GM12878 (cell line): Measurements from ENCODE around the gene PRRT1B.

ENCODE experiments used
- BACH1 ChIP-seq: fragments of 450-650 bp; IDR thresholded peaks from 2 replicates; pipeline ENCODE4 v1.6.1; 2017; ENCODE audit warnings: mild to moderate bottlenecking, borderline replicate concordance
- E2F4 ChIP-seq: IDR thresholded peaks from 2 replicates; pipeline ENCODE4 v1.6.1; 2012; ENCODE audit warnings: low read depth, low read length, improper control_type of control experiment
- EP300 ChIP-seq, 2 experiments: fragments of 150-350 bp in 1 of 2; IDR thresholded peaks; 2 replicates each; pipeline ENCODE4 v1.6.1; 2011 to 2012; ENCODE audit warnings: low read depth in 2 of 2, low read length in 2 of 2, borderline replicate concordance in 1 of 2, improper control_type of control experiment in 1 of 2, inconsistent platforms in 1 of 2; ENCODE audit not compliant: control insufficient read depth in 1 of 2
- FOXM1 ChIP-seq: IDR thresholded peaks from 2 replicates; pipeline ENCODE4 v1.6.1; 2012; ENCODE audit warnings: low read depth, mild to moderate bottlenecking, inconsistent platforms, low read length, moderate library complexity
- PRDM15 ChIP-seq: fragments of 450-650 bp; formaldehyde crosslinking; IDR thresholded peaks from 2 replicates; pipeline ENCODE4 v1.4.0; 2020; ENCODE audit warnings: mild to moderate bottlenecking, moderate library complexity
- RBBP5 ChIP-seq: fragments of 200-600 bp; sonication (generic); conservative IDR thresholded peaks from 2 replicates; pipeline ENCODE4 v1.6.1; 2016
- SP1 ChIP-seq: IDR thresholded peaks from one replicate; pipeline ENCODE4 v1.6.1; 2011; ENCODE audit warnings: low read depth, low read length
- YY1 ChIP-seq: IDR thresholded peaks from 2 replicates; pipeline ENCODE4 v1.6.1; 2011; ENCODE audit warnings: low read depth, mild to moderate bottlenecking, low read length
- ZNF687 ChIP-seq: fragments of 450-650 bp; IDR thresholded peaks from 2 replicates; pipeline ENCODE4 v1.6.1; 2017; ENCODE audit warnings: mild to moderate bottlenecking, moderate library complexity
- TF ChIP-seq, protein P1 (sequence below): fragments of 150-350 bp; IDR thresholded peaks from 2 replicates; pipeline ENCODE4 v1.6.1; 2014; ENCODE audit warnings: mild to moderate bottlenecking, low read depth, low read length
- TF ChIP-seq, protein P2 (sequence below): IDR thresholded peaks from 2 replicates; pipeline ENCODE4 v1.6.1; 2011; ENCODE audit warnings: low read depth, mild to moderate bottlenecking, low read length, moderate library complexity, borderline replicate concordance; ENCODE audit errors: extremely low read depth
- TF ChIP-seq, protein P3 (sequence below), 3 experiments: IDR thresholded peaks in 2 of 3; conservative IDR thresholded peaks in 1 of 3; 2 replicates each; pipeline ENCODE4 v1.5.1; 2011; ENCODE audit warnings: low read depth in 3 of 3, low read length in 3 of 3, mild to moderate bottlenecking in 3 of 3, control low read depth in 2 of 3, moderate library complexity in 2 of 3, inconsistent platforms in 1 of 3, mixed read lengths in 1 of 3; ENCODE audit not compliant: control insufficient read depth in 2 of 3, insufficient read depth in 1 of 3; ENCODE audit errors: extremely low read depth in 1 of 3
- TF ChIP-seq, protein P4 (sequence below): IDR thresholded peaks from 2 replicates; pipeline ENCODE4 v1.6.1; 2012; ENCODE audit warnings: low read depth, low read length, improper control_type of control experiment
- TF ChIP-seq, protein P5 (sequence below): fragments of 450-650 bp; IDR thresholded peaks from 2 replicates; pipeline ENCODE4 v1.6.1; 2017; ENCODE audit warnings: mild to moderate bottlenecking

DNA sequence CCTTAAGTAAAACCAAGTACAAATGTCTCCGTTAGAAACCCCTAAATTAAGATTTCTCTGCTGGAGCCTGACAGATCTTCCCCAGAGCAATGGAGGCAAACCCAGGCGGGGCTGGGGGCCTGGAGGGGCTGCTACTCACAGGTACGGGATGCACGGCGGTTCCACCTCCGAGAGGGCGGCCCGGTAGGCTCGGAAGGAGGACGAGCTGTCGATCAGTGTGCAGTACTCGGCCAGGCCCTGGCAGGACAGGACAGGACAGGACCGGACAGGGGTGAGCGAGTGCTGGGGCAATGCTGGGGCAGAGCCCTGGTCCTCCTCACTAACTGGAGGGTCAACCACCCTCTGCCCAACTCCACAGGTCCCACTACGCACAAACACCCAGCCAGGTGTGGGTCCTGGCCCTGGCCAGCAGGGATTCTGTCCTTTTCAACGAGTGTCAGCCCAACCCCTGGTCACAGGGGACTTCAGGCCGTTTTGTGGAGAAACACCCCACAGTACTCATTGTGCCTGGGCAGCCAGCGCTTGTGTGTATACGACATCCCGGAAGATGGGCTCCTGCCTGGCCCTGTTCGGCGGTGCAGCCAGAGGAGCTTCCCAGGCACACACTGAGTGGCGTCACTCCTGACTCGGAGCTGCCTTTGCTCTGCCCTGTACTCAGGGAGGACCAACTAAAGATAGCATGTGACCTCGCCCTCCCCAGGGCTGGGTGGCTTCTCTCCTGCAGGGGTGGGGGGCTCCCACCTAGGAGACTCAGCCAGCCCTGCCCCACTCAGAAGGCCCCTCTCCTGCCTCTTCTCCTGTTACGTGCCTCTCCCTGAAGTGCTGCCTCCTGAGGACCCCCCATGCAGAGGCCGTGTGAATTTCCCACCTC lies 37.4 kb downstream of the PRRT1B start:
- TF ChIP-seq, protein P1, sequence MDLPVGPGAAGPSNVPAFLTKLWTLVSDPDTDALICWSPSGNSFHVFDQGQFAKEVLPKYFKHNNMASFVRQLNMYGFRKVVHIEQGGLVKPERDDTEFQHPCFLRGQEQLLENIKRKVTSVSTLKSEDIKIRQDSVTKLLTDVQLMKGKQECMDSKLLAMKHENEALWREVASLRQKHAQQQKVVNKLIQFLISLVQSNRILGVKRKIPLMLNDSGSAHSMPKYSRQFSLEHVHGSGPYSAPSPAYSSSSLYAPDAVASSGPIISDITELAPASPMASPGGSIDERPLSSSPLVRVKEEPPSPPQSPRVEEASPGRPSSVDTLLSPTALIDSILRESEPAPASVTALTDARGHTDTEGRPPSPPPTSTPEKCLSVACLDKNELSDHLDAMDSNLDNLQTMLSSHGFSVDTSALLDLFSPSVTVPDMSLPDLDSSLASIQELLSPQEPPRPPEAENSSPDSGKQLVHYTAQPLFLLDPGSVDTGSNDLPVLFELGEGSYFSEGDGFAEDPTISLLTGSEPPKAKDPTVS = no peak
- TF ChIP-seq, protein P2, sequence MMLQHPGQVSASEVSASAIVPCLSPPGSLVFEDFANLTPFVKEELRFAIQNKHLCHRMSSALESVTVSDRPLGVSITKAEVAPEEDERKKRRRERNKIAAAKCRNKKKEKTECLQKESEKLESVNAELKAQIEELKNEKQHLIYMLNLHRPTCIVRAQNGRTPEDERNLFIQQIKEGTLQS = no peak
- TF ChIP-seq, protein P3, sequence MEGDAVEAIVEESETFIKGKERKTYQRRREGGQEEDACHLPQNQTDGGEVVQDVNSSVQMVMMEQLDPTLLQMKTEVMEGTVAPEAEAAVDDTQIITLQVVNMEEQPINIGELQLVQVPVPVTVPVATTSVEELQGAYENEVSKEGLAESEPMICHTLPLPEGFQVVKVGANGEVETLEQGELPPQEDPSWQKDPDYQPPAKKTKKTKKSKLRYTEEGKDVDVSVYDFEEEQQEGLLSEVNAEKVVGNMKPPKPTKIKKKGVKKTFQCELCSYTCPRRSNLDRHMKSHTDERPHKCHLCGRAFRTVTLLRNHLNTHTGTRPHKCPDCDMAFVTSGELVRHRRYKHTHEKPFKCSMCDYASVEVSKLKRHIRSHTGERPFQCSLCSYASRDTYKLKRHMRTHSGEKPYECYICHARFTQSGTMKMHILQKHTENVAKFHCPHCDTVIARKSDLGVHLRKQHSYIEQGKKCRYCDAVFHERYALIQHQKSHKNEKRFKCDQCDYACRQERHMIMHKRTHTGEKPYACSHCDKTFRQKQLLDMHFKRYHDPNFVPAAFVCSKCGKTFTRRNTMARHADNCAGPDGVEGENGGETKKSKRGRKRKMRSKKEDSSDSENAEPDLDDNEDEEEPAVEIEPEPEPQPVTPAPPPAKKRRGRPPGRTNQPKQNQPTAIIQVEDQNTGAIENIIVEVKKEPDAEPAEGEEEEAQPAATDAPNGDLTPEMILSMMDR (IDR thresholded peaks at IDR 0.05 in 2 of 3, conservative IDR thresholded peaks at IDR 0.05 in 1 of 3; ENCODE audit: control insufficient read depth in 2 of 3, extremely low read depth in 1 of 3, insufficient read depth in 1 of 3, low read depth in 3 of 3, low read length in 3 of 3) = no peak
- TF ChIP-seq RBBP5 (no peak), YY1 (no peak), SP1 (no peak), ZNF687 (no peak), FOXM1 (no peak), PRDM15 (CRISPR knock-in tag) (no peak), E2F4 (no peak), EP300 (IDR thresholded peaks at IDR 0.05; ENCODE audit: borderline replicate concordance in 1 of 2, control insufficient read depth in 1 of 2, low read depth in 2 of 2, low read length in 2 of 2) (no peak), BACH1 (no peak)
- TF ChIP-seq, protein P4, sequence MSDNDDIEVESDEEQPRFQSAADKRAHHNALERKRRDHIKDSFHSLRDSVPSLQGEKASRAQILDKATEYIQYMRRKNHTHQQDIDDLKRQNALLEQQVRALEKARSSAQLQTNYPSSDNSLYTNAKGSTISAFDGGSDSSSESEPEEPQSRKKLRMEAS = no peak
- TF ChIP-seq, protein P5, sequence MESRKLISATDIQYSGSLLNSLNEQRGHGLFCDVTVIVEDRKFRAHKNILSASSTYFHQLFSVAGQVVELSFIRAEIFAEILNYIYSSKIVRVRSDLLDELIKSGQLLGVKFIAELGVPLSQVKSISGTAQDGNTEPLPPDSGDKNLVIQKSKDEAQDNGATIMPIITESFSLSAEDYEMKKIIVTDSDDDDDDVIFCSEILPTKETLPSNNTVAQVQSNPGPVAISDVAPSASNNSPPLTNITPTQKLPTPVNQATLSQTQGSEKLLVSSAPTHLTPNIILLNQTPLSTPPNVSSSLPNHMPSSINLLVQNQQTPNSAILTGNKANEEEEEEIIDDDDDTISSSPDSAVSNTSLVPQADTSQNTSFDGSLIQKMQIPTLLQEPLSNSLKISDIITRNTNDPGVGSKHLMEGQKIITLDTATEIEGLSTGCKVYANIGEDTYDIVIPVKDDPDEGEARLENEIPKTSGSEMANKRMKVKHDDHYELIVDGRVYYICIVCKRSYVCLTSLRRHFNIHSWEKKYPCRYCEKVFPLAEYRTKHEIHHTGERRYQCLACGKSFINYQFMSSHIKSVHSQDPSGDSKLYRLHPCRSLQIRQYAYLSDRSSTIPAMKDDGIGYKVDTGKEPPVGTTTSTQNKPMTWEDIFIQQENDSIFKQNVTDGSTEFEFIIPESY = no peak
